ENCODE results near the gene AKR1B15. TPM values are rescaled to one million over a fixed set of nuclear protein-coding genes. Genes with fewer than 3 reads are reported as not detected.

Gene AKR1B15
- total RNA-seq, 4 donors from 2014 or later, result 2.0 TPM; not detected in 3

DNA sequence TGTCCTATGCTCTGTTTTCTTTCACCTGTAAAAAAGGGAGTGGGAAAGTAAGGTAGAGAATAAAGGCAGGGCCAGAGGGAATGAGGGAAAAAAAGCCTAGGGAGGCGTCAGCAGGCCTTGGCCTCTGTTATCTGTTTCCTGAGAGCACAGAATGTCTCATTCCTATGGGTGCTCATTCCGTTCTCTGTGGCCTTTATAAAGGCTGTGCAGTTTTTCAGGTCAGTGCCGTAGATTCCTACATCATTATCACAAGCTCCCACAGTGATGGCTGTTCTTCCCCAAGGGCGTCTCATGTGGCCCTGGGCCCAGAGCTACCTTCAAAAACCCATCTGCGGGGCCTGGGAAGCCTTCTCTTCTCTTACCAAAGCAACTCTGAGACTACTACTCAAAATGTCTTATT, 38.3 kb upstream of the AKR1B15 start:
- no peak for TF ChIP-seq CTCF (IDR thresholded peaks at IDR 0.05; ENCODE audit: low read depth)

- no peak for TF ChIP-seq CTCF (IDR thresholded peaks at IDR 0.05; ENCODE audit: low read depth)
These were observed 36.6 kb upstream of the AKR1B15 start for GRCh38 chr7:134512271-134512670.

GRCh38 chr7:134513169-134513752, 35.6 kb upstream of the AKR1B15 start:
- no peak for TF ChIP-seq CTCF (IDR thresholded peaks at IDR 0.05; ENCODE audit: low read depth)

DNA sequence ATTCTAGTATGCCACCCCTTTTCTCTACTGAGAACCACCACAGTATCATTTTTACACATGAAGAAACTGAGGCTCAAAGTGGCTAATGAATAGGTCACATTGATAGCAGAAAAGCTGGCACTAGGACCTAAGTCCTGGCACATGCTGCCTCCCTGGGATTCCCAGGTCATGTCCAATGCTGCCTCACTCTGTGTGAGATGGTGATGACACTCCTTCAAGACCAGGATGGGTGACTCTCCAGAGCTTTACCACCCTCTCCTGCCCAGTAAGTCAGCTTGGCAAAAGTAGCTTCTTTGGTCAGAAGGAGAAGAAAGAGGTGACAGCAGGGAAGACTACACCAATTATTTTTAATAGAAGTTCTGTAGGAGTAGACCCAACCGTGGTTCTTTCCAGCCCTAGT, 34.8 kb upstream of the AKR1B15 start:
- no peak for TF ChIP-seq CTCF (IDR thresholded peaks at IDR 0.05; ENCODE audit: low read depth)

- TF ChIP-seq CTCF (IDR thresholded peaks at IDR 0.05; ENCODE audit: low read depth), result no peak
These were observed 34.2 kb upstream of the AKR1B15 start for GRCh38 chr7:134514663-134515062.

DNA sequence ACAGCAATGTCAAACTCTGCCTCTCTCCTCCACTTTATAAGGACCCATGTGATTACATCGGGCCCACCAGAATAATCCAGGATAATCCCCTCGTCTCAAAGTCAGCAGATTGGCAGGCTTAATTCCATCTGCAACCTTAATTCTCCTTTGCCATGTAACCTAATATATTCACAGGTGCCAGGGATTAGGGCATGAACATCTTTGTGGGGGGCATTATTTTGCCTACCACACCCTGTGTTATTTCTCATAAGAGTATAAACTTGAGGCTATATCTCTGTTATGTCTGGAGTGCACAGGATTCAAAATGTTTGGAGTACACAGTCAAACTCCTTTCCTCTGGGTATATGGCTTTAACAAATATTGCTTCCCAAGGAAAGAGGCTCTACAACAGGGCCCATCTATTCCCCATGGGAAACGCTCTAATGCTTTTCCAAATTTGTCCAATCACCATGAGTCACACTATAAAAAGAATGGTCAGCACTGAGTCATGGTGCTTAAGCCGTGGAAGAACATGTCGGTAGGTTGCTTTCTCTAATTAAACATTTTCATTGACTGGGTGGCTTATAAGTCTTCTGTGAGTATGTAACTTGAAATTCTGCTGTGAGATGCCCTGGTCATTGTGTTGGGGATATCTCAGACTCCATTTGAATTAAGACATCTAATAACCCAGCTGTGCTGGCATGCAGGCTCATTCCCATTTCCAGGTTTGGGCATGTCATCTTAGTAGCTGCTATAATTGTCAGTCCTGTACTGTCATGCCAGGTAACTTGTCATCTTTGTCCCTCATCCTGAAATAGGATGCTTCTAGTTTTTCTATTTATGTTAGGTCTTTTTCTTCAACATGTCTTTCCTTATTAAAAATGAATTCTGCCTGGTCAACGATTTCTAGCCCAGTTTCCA, 33.1 kb upstream of the AKR1B15 start:
- no peak for TF ChIP-seq CTCF (IDR thresholded peaks at IDR 0.05; ENCODE audit: low read depth)

GRCh38 chr7:134520130-134520529, 28.8 kb upstream of the AKR1B15 start:
- TF ChIP-seq CTCF (IDR thresholded peaks at IDR 0.05; ENCODE audit: low read depth), result no peak
